H9 (cell line): Measurements from ENCODE around the gene ZSWIM4. TPM values are rescaled to one million over a fixed set of nuclear protein-coding genes. Genes with fewer than 3 reads are reported as not detected.

Experiments used
- DNase-seq: peaks from one replicate; pipeline ENCODE4 v3.0.0-alpha.2; 2017
- H2AFZ ChIP-seq: one replicate; pipeline ENCODE4 v1.6.1; 2013; ENCODE audit warnings: mild to moderate bottlenecking, low read length, control low read depth, moderate library complexity
- H2AK5ac ChIP-seq: 2 replicates; pipeline ENCODE4 v1.6.1; 2013; ENCODE audit warnings: low read length, control low read depth, mixed read lengths; ENCODE audit not compliant: insufficient read length
- H2BK120ac ChIP-seq: one replicate; pipeline ENCODE4 v1.6.1; 2013; ENCODE audit warnings: low read depth, mild to moderate bottlenecking, low read length, control low read depth, inconsistent platforms; ENCODE audit not compliant: poor library complexity, severe bottlenecking
- H2BK12ac ChIP-seq: 2 replicates; pipeline ENCODE4 v1.6.1; 2013; ENCODE audit warnings: low read length, control low read depth, mixed read lengths, low read depth; ENCODE audit not compliant: insufficient read length
- H2BK15ac ChIP-seq: 2 replicates; pipeline ENCODE4 v1.6.1; 2013; ENCODE audit warnings: low read depth, low read length, control low read depth
- H2BK20ac ChIP-seq: one replicate; pipeline ENCODE4 v1.6.1; 2013; ENCODE audit warnings: low read depth, mild to moderate bottlenecking, low read length, control low read depth, inconsistent platforms; ENCODE audit not compliant: poor library complexity, severe bottlenecking
- H2BK5ac ChIP-seq: 2 replicates; pipeline ENCODE4 v1.6.1; 2013; ENCODE audit warnings: low read length, control low read depth, mixed read lengths; ENCODE audit not compliant: insufficient read length
- H3K14ac ChIP-seq: 2 replicates; pipeline ENCODE4 v1.6.1; 2013; ENCODE audit warnings: low read length, control low read depth; ENCODE audit not compliant: insufficient read depth
- H3K18ac ChIP-seq: 2 replicates; pipeline ENCODE4 v1.6.1; 2013; ENCODE audit warnings: low read depth, mild to moderate bottlenecking, mixed read lengths, low read length, control low read depth; ENCODE audit not compliant: insufficient read length
- H3K23ac ChIP-seq: 2 replicates; pipeline ENCODE4 v1.6.1; 2013; ENCODE audit warnings: low read length, control low read depth, mixed read lengths, low read depth; ENCODE audit not compliant: insufficient read length
- H3K23me2 ChIP-seq: 2 replicates; pipeline ENCODE4 v1.6.1; 2013; ENCODE audit warnings: low read depth, mild to moderate bottlenecking, mixed read lengths, low read length, control low read depth; ENCODE audit not compliant: insufficient read length, poor library complexity, severe bottlenecking
- H3K27ac ChIP-seq: 2 replicates; pipeline ENCODE4 v1.5.1; 2013; ENCODE audit warnings: low read length, control low read depth, mixed read lengths, low read depth; ENCODE audit not compliant: insufficient read length
- H3K27me3 ChIP-seq: 2 replicates; pipeline ENCODE4 v1.6.1; 2013; ENCODE audit warnings: low read length, control low read depth, inconsistent platforms; ENCODE audit not compliant: insufficient read depth
- H3K4ac ChIP-seq: 2 replicates; pipeline ENCODE4 v1.6.1; 2013; ENCODE audit warnings: low read depth, mild to moderate bottlenecking, control low read depth, inconsistent platforms, low read length, moderate library complexity
- H3K4me1 ChIP-seq: 2 replicates; pipeline ENCODE4 v1.6.1; 2013; ENCODE audit warnings: low read length, control low read depth, inconsistent platforms; ENCODE audit not compliant: insufficient read depth
- H3K4me2 ChIP-seq: 2 replicates; pipeline ENCODE4 v1.6.1; 2013; ENCODE audit warnings: low read length, control low read depth, mixed read lengths; ENCODE audit not compliant: insufficient read length, insufficient read depth
- H3K56ac ChIP-seq: 2 replicates; pipeline ENCODE4 v1.6.1; 2013; ENCODE audit warnings: low read depth, mild to moderate bottlenecking, mixed read lengths, low read length, control low read depth; ENCODE audit not compliant: insufficient read length
- H3K79me1 ChIP-seq: 2 replicates; pipeline ENCODE4 v1.6.1; 2013; ENCODE audit warnings: low read depth, mild to moderate bottlenecking, moderate library complexity, low read length, control low read depth, inconsistent platforms; ENCODE audit not compliant: insufficient read depth, poor library complexity, severe bottlenecking
- H3K79me2 ChIP-seq: 2 replicates; pipeline ENCODE4 v1.6.1; 2013; ENCODE audit warnings: low read length, control low read depth, inconsistent platforms; ENCODE audit not compliant: insufficient read depth
- H3K9ac ChIP-seq: 2 replicates; pipeline ENCODE4 v1.6.1; 2013; ENCODE audit warnings: low read length, control low read depth, mixed read lengths; ENCODE audit not compliant: insufficient read length; ENCODE audit errors: extremely low read depth
- H3K9me3 ChIP-seq: one replicate; pipeline ENCODE4 v1.6.1; 2013; ENCODE audit warnings: low read depth, low read length, inconsistent platforms; ENCODE audit not compliant: control insufficient read depth
- H3T11ph ChIP-seq: one replicate; pipeline ENCODE4 v1.6.1; 2013; ENCODE audit warnings: mild to moderate bottlenecking, low read length, control low read depth, inconsistent platforms
- H4K20me1 ChIP-seq: one replicate; pipeline ENCODE4 v1.6.1; 2013; ENCODE audit not compliant: control insufficient read depth, insufficient read length, insufficient read depth
- H4K5ac ChIP-seq: 2 replicates; pipeline ENCODE4 v1.6.1; 2013; ENCODE audit warnings: low read depth, mild to moderate bottlenecking, mixed read lengths, low read length, control low read depth; ENCODE audit not compliant: insufficient read length
- H4K8ac ChIP-seq: replicated peaks from 2 replicates; pipeline ENCODE4 v1.6.1; 2013; ENCODE audit warnings: low read length, control low read depth, mixed read lengths, low read depth; ENCODE audit not compliant: insufficient read length
- H4K91ac ChIP-seq: 2 replicates; pipeline ENCODE4 v1.6.1; 2013; ENCODE audit warnings: low read depth, mild to moderate bottlenecking, moderate library complexity, mixed read lengths, low read length, control low read depth; ENCODE audit not compliant: insufficient read length
- H3K27ac Mint-ChIP-seq, 3 experiments: 2 replicates in 2 of 3; 3 replicates in 1 of 3; pipeline ENCODE4 v1.8.0; 2020 to 2021; ENCODE audit warnings: mixed read lengths in 3 of 3, mild to moderate bottlenecking in 1 of 3, moderate library complexity in 1 of 3
- H3K27me3 Mint-ChIP-seq: 2 replicates; pipeline ENCODE4 v1.8.0; 2021; ENCODE audit warnings: low read depth, mild to moderate bottlenecking, moderate library complexity, mixed read lengths
- H3K36me3 Mint-ChIP-seq, 3 experiments: 2 replicates in 2 of 3; 3 replicates in 1 of 3; pipeline ENCODE4 v1.8.0; 2020 to 2021; ENCODE audit warnings: low read depth in 3 of 3, mixed read lengths in 3 of 3; ENCODE audit not compliant: insufficient read depth in 1 of 3
- H3K4me1 Mint-ChIP-seq, 2 experiments: 2 replicates each; pipeline ENCODE4 v1.8.0; 2020; ENCODE audit warnings: mixed read lengths in 2 of 2
- H3K4me3 Mint-ChIP-seq, 2 experiments: 2 replicates in 1 of 2; 3 replicates in 1 of 2; pipeline ENCODE4 v1.8.0; 2020 to 2021; ENCODE audit warnings: mild to moderate bottlenecking in 2 of 2, mixed read lengths in 2 of 2, moderate library complexity in 1 of 2
- H3K9me3 Mint-ChIP-seq, 2 experiments: 2 replicates in 1 of 2; 3 replicates in 1 of 2; pipeline ENCODE4 v1.8.0; 2020; ENCODE audit warnings: mild to moderate bottlenecking in 2 of 2, mixed read lengths in 2 of 2, moderate library complexity in 1 of 2
- CTCF ChIP-seq: fragments of 200-600 bp; sonication (generic); conservative IDR thresholded peaks from 3 replicates; pipeline ENCODE4 v1.8.0; 2021; ENCODE audit warnings: antibody characterized with exemption, mild to moderate bottlenecking
- WGBS: extraction: QIAGEN DNeasy Blood & Tissue Kit; methylation state at CpG from one replicate; pipeline ENCODE4 v1.1.7; 2013; ENCODE audit warnings: missing lambda C conversion rate, low lambda C conversion rate, mixed read lengths; ENCODE audit not compliant: insufficient read length; ENCODE audit errors: extremely low coverage; 5-methylcytosine and 5-hydroxymethylcytosine counted together
- total RNA-seq: library from RNA; stranded (reverse); gene quantifications from 2 replicates; pipeline ENCODE4 v1.2.1, GENCODE V29; 2021

ZSWIM4 gene
- total RNA-seq, 1 experiment from 2014 or later: 50.7 TPM

DNA sequence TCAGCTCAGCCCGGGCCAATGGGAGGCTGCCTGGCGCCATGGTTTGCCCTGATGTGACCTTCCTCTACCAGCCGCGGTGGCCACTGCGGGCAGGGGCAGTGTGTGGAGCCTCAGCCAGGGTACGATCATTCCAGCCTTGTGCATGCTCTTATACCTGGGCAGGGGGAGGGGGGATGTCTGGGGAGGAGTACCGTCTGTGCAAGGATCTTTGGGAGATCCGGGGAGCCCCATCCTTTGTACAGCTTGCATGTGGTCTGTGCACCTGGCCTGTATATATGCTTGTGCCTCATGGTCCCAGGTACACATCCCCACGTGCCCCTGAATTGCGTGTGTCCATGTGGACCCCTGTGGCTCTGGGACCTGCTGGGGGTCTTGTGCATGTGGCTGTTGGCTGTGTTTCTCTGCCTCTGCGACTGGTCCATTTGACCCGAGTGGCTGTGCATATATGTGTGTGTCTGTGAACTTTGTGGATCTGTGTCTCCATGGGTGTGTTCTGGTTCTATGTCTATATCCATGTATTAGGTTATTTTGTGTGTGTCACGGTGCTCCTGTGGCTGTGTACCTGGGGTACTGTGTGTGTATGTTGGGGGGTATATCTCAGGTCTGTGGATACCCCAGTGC, 68.9 kb downstream of the ZSWIM4 start:
- no peak overlapping the region for H4K5ac ChIP-seq
- H4K20me1 ChIP-seq: no peaks in the 10 kb centered on the region
- H3K9ac ChIP-seq: no peak overlapping the region
- H3K79me2 ChIP-seq: no peaks in the 10 kb centered on the region
- no peaks in the 10 kb centered on the region for H3K4me1 ChIP-seq
- Mint-ChIP-seq H3K4me1 (peaks cover 18 to 38% of the 10 kb centered on the region in 2 experiments), H3K4me3 (peak overlapping the region; percentile 53 to 80), H3K27me3 (peaks cover 59% of the 10 kb centered on the region), H3K36me3 (no peaks in the 10 kb centered on the region; a peak in 2 of 7 replicates), H3K9me3 (no peaks in the 10 kb centered on the region), H3K27ac (no peak overlapping the region)
- H3K4ac ChIP-seq: no peak overlapping the region
- H3K56ac ChIP-seq: no peak overlapping the region
- no peak overlapping the region for H2BK20ac ChIP-seq
- H3K79me1 ChIP-seq: no peaks in the 10 kb centered on the region
- H4K8ac ChIP-seq: no peak overlapping the region
- DNase-seq: no peak
- no peak overlapping the region for H2BK5ac ChIP-seq
- no peak overlapping the region for H3K18ac ChIP-seq
- WGBS: no CpG with 5 or more reads among the region's 13 CpGs
- TF ChIP-seq CTCF: no peak
- H3K4me2 ChIP-seq: no peak overlapping the region
- H3T11ph ChIP-seq: no peak overlapping the region
- no peak overlapping the region for H2BK120ac ChIP-seq
- H2BK15ac ChIP-seq: no peak overlapping the region
- H3K9me3 ChIP-seq: no peaks in the 10 kb centered on the region
- H3K23me2 ChIP-seq: peaks cover 2% of the 10 kb centered on the region
- no peak overlapping the region for H3K23ac ChIP-seq
- H2BK12ac ChIP-seq: no peak overlapping the region
- H3K14ac ChIP-seq: no peak overlapping the region
- no peak overlapping the region for H2AK5ac ChIP-seq
- no peak overlapping the region for H2AFZ ChIP-seq
- H3K27me3 ChIP-seq: peaks cover 22% of the 10 kb centered on the region; the same call in 1 of the 2 replicates
- no peak overlapping the region for H4K91ac ChIP-seq
- H3K27ac ChIP-seq: no peak overlapping the region
